OCI-LY3 (cell line): Measurements from ENCODE around the gene SRSF3.
A peak's percentile ranks its signal among the peaks of the same experiment; 100 is the strongest.

Experiments
- H2AFZ ChIP-seq: fragments of 200-600, 300-600 bp; shearing (Covaris generic); 2 replicates; pipeline ENCODE4 v1.6.0; 2014; ENCODE audit warnings: antibody characterized with exemption, low read depth, low read length
- H3K27ac ChIP-seq: fragments of 200-600, 300-600 bp; sonication (generic); 2 replicates; pipeline ENCODE4 v1.5.1; 2014; ENCODE audit warnings: mild to moderate bottlenecking, low read length, moderate library complexity, mixed read lengths
- H3K27me3 ChIP-seq: fragments of 200-600, 300-600 bp; sonication (generic); 2 replicates; pipeline ENCODE4 v1.6.1; 2014; ENCODE audit warnings: low read depth, low read length, mixed read lengths
- H3K36me3 ChIP-seq: fragments of 200-600, 300-600 bp; sonication (generic); replicated peaks from 2 replicates; pipeline ENCODE3; 2014; ENCODE audit warnings: low read depth, low read length, mixed read lengths
- H3K4me1 ChIP-seq: fragments of 300-600, 200-600 bp; sonication (generic); 2 replicates; pipeline ENCODE4 v1.6.1; 2014; ENCODE audit warnings: low read length, mixed read lengths
- H3K4me2 ChIP-seq: fragments of 200-600, 300-600 bp; sonication (generic); 2 replicates; pipeline ENCODE4 v1.6.1; 2014; ENCODE audit warnings: low read length, mixed read lengths
- H3K4me3 ChIP-seq: fragments of 300-600, 200-600 bp; sonication (generic); 2 replicates; pipeline ENCODE4 v1.5.1; 2014; ENCODE audit warnings: antibody characterized with exemption, mild to moderate bottlenecking, low read length, moderate library complexity
- H3K79me2 ChIP-seq: fragments of 300-600, 200-600 bp; shearing (Covaris generic); 2 replicates; pipeline ENCODE4 v1.6.1; 2014; ENCODE audit warnings: mild to moderate bottlenecking, low read length, mixed read lengths
- H3K9ac ChIP-seq: fragments of 300-600, 200-600 bp; shearing (Covaris generic); 2 replicates; pipeline ENCODE4 v1.6.0; 2014; ENCODE audit warnings: mild to moderate bottlenecking, low read length, moderate library complexity
- H3K9me3 ChIP-seq: fragments of 200-600, 300-600 bp; shearing (Covaris generic); 2 replicates; pipeline ENCODE4 v1.6.1; 2014; ENCODE audit warnings: low read length, mixed read lengths; ENCODE audit not compliant: insufficient read depth
- H4K20me1 ChIP-seq: fragments of 200-600, 300-600 bp; sonication (generic); 2 replicates; pipeline ENCODE4 v1.6.1; 2016; ENCODE audit warnings: low read length, mixed read lengths; ENCODE audit not compliant: insufficient read depth
- EZH2phosphoT487 ChIP-seq: fragments of 200-600 bp; shearing (Covaris generic); IDR thresholded peaks from 2 replicates; pipeline ENCODE4 v1.6.1; 2018; ENCODE audit warnings: antibody characterized with exemption, mixed run types, low read depth
- TF ChIP-seq, protein P1 (sequence below): fragments of 200-600, 300-600 bp; sonication (generic); IDR thresholded peaks from 2 replicates; pipeline ENCODE4 v1.5.1; 2014; ENCODE audit warnings: antibody characterized with exemption, low read length, low read depth

The SRSF3 gene

DNA sequence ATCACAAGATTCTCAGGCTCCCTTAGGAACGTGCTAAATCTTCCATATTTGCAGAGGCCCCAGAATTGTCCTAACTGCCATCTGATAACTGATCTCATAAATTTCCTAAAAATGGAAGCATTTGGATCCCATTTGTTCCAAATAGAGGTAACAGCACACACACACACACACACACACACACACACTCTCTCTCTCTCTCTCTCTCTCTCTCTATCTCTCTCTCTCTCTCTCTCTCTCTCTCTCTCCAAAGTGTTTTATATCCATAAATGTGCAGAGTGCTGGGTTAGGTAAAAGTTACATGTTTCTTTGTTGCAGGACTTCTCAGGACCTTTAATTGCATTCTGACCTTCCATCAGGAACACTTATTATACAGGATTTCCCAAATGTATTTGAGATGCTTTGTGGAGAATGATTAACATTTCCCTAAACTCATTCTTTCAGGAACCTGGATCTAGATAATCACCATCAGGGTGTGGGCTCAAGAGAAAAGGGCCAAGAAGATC is 38.4 kb upstream of the SRSF3 start:
- Histone ChIP-seq H3K4me2 (no peak overlapping the region), H3K4me1 (peaks cover under 1% of the 10 kb centered on the region; the same call in 1 of the 2 replicates), H3K27ac (no peak overlapping the region), H4K20me1 (no peaks in the 10 kb centered on the region), H3K9ac (no peak overlapping the region), H3K79me2 (no peaks in the 10 kb centered on the region), H2AFZ (no peak overlapping the region), H3K4me3 (no peak overlapping the region), H3K36me3 (no peaks in the 10 kb centered on the region), H3K9me3 (no peaks in the 10 kb centered on the region), H3K27me3 (0 out of 2 replicates have a peak, but pooled peaks cover 4% of the 10 kb centered on the region)
- TF ChIP-seq EZH2phosphoT487 = no peak
- TF ChIP-seq, protein P1, sequence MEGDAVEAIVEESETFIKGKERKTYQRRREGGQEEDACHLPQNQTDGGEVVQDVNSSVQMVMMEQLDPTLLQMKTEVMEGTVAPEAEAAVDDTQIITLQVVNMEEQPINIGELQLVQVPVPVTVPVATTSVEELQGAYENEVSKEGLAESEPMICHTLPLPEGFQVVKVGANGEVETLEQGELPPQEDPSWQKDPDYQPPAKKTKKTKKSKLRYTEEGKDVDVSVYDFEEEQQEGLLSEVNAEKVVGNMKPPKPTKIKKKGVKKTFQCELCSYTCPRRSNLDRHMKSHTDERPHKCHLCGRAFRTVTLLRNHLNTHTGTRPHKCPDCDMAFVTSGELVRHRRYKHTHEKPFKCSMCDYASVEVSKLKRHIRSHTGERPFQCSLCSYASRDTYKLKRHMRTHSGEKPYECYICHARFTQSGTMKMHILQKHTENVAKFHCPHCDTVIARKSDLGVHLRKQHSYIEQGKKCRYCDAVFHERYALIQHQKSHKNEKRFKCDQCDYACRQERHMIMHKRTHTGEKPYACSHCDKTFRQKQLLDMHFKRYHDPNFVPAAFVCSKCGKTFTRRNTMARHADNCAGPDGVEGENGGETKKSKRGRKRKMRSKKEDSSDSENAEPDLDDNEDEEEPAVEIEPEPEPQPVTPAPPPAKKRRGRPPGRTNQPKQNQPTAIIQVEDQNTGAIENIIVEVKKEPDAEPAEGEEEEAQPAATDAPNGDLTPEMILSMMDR = no peak

DNA sequence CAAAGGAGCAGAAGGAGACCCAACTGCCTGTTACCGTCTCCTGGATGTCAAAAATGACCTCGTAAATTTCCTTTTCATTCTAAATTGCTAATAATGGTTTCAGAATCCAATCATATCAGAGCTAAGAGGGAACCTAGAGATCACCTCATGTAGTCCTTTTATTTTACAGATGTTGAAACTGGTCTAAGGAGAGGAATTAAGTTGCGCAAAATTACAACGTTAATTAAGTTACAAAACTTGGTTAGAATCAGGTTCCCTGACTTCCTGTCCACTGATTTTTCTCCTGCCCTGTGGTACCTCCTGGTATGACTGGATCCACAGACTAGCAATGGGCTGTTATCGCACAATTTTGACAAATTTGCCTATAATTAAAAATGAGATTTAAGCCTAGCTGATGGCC is 37.9 kb upstream of the SRSF3 start:
- no peak overlapping the region for H3K4me2 ChIP-seq
- no peaks in the 10 kb centered on the region for H3K9me3 ChIP-seq
- H3K27me3 ChIP-seq = 0 out of 2 replicates have a peak, but pooled peaks cover 4% of the 10 kb centered on the region
- no peak for TF ChIP-seq EZH2phosphoT487
- TF ChIP-seq, protein P1 = no peak
- no peaks in the 10 kb centered on the region for H3K36me3 ChIP-seq
- no peaks in the 10 kb centered on the region for H3K79me2 ChIP-seq
- H3K4me3 ChIP-seq = no peak overlapping the region
- H3K27ac ChIP-seq = no peak overlapping the region
- no peaks in the 10 kb centered on the region for H4K20me1 ChIP-seq
- no peak overlapping the region for H2AFZ ChIP-seq
- no peaks in the 10 kb centered on the region for H3K4me1 ChIP-seq
- no peak overlapping the region for H3K9ac ChIP-seq

DNA sequence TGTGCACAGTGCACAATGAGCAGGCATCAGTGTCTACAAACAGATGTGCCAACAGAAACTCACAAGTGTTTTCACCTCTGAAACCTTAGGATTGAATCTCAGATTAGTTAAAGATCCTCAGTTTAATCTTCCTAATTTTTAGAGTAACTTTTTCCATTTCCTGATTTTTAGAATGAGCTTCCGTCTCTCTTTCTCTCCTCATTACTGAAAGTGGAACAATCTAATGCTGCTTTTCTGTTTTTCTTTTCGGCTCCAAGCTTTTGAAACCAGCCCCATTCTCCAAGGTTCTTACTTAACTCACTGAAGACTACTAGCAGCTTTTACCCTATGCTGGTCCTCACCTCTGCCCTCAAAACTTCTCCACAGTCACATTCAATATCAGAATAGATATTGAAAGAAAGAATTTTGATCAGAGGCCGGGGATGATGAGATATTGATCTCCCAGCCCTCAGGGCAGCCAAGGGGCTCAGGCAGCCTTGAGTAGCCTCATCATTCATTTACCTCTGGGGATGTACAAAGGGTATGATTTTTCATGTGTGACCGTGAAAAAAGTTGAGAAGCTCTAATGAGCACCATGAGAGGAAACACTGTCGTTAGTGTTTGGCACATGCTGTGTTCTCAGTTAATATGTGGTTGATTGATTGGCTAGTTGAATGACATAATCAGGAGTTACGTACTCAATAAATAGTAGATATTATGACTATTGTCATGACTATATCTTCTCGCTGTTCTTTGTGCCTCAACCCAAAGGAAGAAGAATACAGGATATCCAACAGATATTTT is 35.0 kb upstream of the SRSF3 start:
- H3K27me3 ChIP-seq = 0 out of 2 replicates have a peak, but pooled peaks cover 4% of the 10 kb centered on the region
- H3K9me3 ChIP-seq = no peaks in the 10 kb centered on the region
- no peaks in the 10 kb centered on the region for H3K36me3 ChIP-seq
- no peak for TF ChIP-seq EZH2phosphoT487
- TF ChIP-seq, protein P1 = no peak
- H3K4me2 ChIP-seq = peak overlapping the region; percentile 6
- H3K27ac ChIP-seq = no peak overlapping the region
- H3K4me3 ChIP-seq = no peak overlapping the region
- H3K9ac ChIP-seq = no peak overlapping the region
- H3K4me1 ChIP-seq = no peaks in the 10 kb centered on the region
- no peaks in the 10 kb centered on the region for H3K79me2 ChIP-seq
- no peaks in the 10 kb centered on the region for H4K20me1 ChIP-seq
- H2AFZ ChIP-seq = no peak overlapping the region

DNA sequence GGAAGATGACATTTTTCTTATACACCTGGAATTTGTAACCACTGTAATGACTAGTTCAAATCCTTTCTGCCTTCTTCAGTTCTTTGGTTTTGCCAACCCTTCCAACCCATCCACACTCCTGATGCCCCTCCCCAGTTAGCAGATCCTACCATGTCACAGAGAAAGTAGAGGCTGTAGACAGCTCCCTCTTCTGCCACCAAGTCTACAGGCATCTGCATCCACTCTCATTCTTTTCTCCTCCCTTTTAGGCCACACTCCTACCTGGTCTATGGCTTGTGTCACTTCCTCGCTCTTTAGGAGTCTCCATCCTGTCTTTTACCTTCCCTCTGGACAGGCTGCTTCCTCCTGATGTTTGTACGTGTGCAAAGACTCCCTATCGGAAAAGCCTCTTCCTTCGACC is 33.3 kb upstream of the SRSF3 start:
- Histone ChIP-seq H3K79me2 (no peaks in the 10 kb centered on the region), H3K4me2 (no peak overlapping the region), H3K9me3 (no peaks in the 10 kb centered on the region), H3K4me1 (no peaks in the 10 kb centered on the region), H2AFZ (no peak overlapping the region), H3K4me3 (no peak overlapping the region), H3K27ac (no peak overlapping the region), H3K9ac (no peak overlapping the region), H3K36me3 (no peaks in the 10 kb centered on the region), H3K27me3 (0 out of 2 replicates have a peak, but pooled peaks cover 4% of the 10 kb centered on the region), H4K20me1 (no peaks in the 10 kb centered on the region)
- TF ChIP-seq EZH2phosphoT487 = no peak
- TF ChIP-seq, protein P1 = no peak
